Endothelial cell (in vitro differentiated cells): ENCODE measurements around the gene DDIT4. TPM values are rescaled to one million over a fixed set of nuclear protein-coding genes. Genes with fewer than 3 reads are reported as not detected.

Source experiments
- DNase-seq: peaks from one replicate; pipeline ENCODE4 v3.0.0; 2021; ENCODE audit warnings: low spot score
- H3K27ac Mint-ChIP-seq: one replicate; pipeline ENCODE4 v1.8.0; 2021; ENCODE audit warnings: mixed read lengths, inconsistent platforms; ENCODE audit not compliant: unreplicated experiment
- H3K27me3 Mint-ChIP-seq: one replicate; pipeline ENCODE4 v1.8.0; 2021; ENCODE audit warnings: mild to moderate bottlenecking, moderate library complexity, mixed read lengths, inconsistent platforms; ENCODE audit not compliant: unreplicated experiment
- H3K36me3 Mint-ChIP-seq: one replicate; pipeline ENCODE4 v1.8.0; 2021; ENCODE audit warnings: mild to moderate bottlenecking, low read depth, mixed read lengths, inconsistent platforms; ENCODE audit not compliant: unreplicated experiment
- H3K4me1 Mint-ChIP-seq: one replicate; pipeline ENCODE4 v1.8.0; 2021; ENCODE audit warnings: mild to moderate bottlenecking, mixed read lengths, inconsistent platforms; ENCODE audit not compliant: unreplicated experiment
- H3K4me3 Mint-ChIP-seq: one replicate; pipeline ENCODE4 v1.8.0; 2021; ENCODE audit warnings: mild to moderate bottlenecking, mixed read lengths, inconsistent platforms; ENCODE audit not compliant: unreplicated experiment
- H3K9me3 Mint-ChIP-seq: one replicate; pipeline ENCODE4 v1.8.0; 2021; ENCODE audit warnings: mixed read lengths, inconsistent platforms; ENCODE audit not compliant: unreplicated experiment
- total RNA-seq: library from RNA; stranded (reverse); fragmentation: NEBNext Ultra II Directional; extraction: Animal tissue kit (Norgen Biotek cat#: 25700); gene quantifications from one replicate; pipeline ENCODE4 v1.2.1, GENCODE V29; 2021; ENCODE audit not compliant: unreplicated experiment
- TF ChIP-seq, protein P1 (sequence below): fragments of 200-600 bp; sonication (generic); IDR thresholded peaks from one replicate; pipeline ENCODE4 v1.5.0; 2021; ENCODE audit warnings: antibody characterized with exemption; ENCODE audit not compliant: unreplicated experiment

The DDIT4 gene
- total RNA-seq, 1 donor from 2014 or later = 32.4 TPM

DNA sequence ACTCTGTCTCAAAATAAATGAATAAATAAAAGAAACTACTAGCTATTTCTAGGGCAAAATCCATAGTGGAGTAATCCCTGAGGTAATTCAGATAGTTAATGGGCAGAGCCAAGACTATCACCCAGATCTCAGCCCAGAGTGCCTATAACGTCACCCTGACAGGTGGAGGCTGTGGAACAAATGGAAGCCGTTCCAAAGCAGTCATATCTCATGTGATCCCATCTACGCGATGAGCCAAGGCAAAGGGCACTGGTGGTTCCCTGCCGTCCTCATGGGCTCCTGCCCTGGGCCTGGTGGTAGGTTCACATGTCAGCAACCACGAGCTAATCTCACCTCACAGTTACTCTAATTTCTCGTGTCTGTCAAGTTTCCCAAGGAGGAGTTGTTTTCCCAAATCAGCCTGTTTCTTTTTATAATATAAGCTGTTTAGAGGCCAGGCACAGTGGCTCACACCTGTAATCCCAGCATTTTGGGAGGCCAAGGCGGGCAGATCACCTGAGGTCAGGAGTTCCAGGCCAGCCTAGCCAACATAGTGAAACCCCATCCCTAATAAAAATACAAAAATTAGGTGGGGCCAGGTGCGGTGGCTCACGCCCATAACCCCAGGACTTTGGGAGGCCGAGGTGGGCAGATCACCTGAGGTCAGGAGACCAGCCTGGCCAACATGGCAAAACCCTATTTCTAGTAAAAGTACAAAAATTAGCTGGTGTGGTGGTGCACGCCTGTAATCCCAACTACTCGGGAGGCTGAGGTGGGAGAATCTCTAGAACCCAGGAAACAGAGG is 35.1 kb upstream of the DDIT4 start:
- TF ChIP-seq, protein P1, sequence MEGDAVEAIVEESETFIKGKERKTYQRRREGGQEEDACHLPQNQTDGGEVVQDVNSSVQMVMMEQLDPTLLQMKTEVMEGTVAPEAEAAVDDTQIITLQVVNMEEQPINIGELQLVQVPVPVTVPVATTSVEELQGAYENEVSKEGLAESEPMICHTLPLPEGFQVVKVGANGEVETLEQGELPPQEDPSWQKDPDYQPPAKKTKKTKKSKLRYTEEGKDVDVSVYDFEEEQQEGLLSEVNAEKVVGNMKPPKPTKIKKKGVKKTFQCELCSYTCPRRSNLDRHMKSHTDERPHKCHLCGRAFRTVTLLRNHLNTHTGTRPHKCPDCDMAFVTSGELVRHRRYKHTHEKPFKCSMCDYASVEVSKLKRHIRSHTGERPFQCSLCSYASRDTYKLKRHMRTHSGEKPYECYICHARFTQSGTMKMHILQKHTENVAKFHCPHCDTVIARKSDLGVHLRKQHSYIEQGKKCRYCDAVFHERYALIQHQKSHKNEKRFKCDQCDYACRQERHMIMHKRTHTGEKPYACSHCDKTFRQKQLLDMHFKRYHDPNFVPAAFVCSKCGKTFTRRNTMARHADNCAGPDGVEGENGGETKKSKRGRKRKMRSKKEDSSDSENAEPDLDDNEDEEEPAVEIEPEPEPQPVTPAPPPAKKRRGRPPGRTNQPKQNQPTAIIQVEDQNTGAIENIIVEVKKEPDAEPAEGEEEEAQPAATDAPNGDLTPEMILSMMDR = no peak
- H3K27ac Mint-ChIP-seq = no peak overlapping the region
- H3K9me3 Mint-ChIP-seq = no peaks in the 10 kb centered on the region
- H3K4me3 Mint-ChIP-seq = no peak overlapping the region
- no peak for DNase-seq
- H3K27me3 Mint-ChIP-seq = peaks cover 1% of the 10 kb centered on the region
- H3K4me1 Mint-ChIP-seq = peaks cover 30% of the 10 kb centered on the region
- H3K36me3 Mint-ChIP-seq = no peaks in the 10 kb centered on the region

DNA sequence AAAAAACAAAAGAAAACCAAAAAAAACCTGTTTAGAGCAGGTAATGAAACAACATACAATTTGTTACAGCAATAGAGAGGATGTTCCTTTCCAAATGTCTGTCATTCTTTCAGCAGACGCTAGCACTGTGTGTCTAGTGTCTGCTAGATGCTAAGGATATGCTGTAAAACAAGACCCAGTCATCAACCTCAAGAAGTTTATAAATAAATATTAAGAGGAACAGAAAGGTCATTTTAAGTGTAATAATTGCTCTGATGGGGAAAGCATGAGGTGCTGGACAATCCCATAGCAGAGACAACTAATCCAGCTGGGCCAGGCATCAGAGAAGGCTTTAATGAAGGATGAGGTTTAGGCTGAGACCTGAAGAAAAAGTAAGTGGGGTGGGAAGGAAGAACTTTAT is 34.3 kb upstream of the DDIT4 start:
- Mint-ChIP-seq H3K27me3 (peaks cover 1% of the 10 kb centered on the region), H3K4me3 (no peak overlapping the region), H3K4me1 (peaks cover 35% of the 10 kb centered on the region), H3K36me3 (no peaks in the 10 kb centered on the region), H3K27ac (no peak overlapping the region), H3K9me3 (no peaks in the 10 kb centered on the region)
- TF ChIP-seq, protein P1 = no peak
- no peak for DNase-seq

- Mint-ChIP-seq H3K9me3 (no peaks in the 10 kb centered on the region), H3K27me3 (peaks cover 1% of the 10 kb centered on the region), H3K27ac (no peak overlapping the region), H3K36me3 (no peaks in the 10 kb centered on the region), H3K4me3 (no peak overlapping the region), H3K4me1 (peaks cover 40% of the 10 kb centered on the region)
- TF ChIP-seq, protein P1 = no peak
- no peak for DNase-seq
Observed at GRCh38 chr10:72240371-72240770, 33.4 kb upstream of the DDIT4 start.

DNA sequence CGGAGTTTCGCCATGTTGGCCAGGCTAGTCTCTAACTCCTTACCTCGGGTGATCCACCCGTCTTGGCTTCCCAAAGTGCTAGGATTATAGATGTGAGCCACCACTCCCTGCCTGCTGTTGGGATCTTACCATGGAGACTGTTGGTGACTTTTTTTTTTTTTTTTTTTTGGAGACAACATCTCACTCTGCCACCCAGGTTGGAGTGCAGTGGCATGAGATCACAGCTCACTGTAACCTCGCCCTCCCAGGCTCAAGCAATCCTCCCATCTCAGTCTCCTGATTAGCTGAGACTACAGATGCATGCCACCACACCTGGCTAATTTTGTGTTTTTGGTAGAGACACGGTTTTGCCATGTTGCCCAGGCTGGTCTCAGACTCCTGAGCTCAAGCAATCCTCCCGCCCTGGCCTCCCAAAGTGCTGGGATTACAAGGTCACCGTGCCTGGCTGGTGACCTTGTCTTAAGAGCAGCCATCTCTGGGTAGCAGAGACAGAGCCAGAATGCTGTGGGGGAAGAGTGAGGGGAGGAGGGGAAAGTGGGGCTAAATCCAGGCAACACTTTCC is 32.0 kb upstream of the DDIT4 start:
- Mint-ChIP-seq H3K4me1 (peaks cover 42% of the 10 kb centered on the region), H3K27ac (no peak overlapping the region)

GRCh38 chr10:72242675-72243074 is 31.0 kb upstream of the DDIT4 start:
- H3K4me1 Mint-ChIP-seq = peaks cover 39% of the 10 kb centered on the region
- H3K36me3 Mint-ChIP-seq = no peaks in the 10 kb centered on the region
- peak overlapping the region; percentile 95 for H3K27ac Mint-ChIP-seq
- H3K27me3 Mint-ChIP-seq = peaks cover 1% of the 10 kb centered on the region
- no peaks in the 10 kb centered on the region for H3K9me3 Mint-ChIP-seq
- TF ChIP-seq, protein P1 = no peak
- H3K4me3 Mint-ChIP-seq = peak overlapping the region; percentile 54
- DNase-seq = peak; percentile 31

More for the DNA sequence above, 32.0 kb upstream of the DDIT4 start:
- DNase-seq = no peak
- TF ChIP-seq, protein P1 = no peak
- Mint-ChIP-seq H3K36me3 (no peaks in the 10 kb centered on the region), H3K9me3 (no peaks in the 10 kb centered on the region), H3K27me3 (peaks cover 1% of the 10 kb centered on the region), H3K4me3 (no peak overlapping the region)
